Activated CD8-positive, alpha-beta T cell treated with anti-CD3 and anti-CD28 coated beads, Interleukin-2, amount 10 ng/mL, durations not matched to agents 7 days and 5 days (primary cell): Measurements from ENCODE around the gene CSNK1D. TPM values are rescaled to one million over a fixed set of nuclear protein-coding genes. Genes with fewer than 3 reads are reported as not detected.
"Not testable (repeated sequence)": the region's sequence is repeated elsewhere in the genome, so short reads cannot be mapped to it uniquely, and the experiment has no call there.

Source experiments
- ATAC-seq: fragments of 150-1000 bp; cut with Tn5 transposase; one replicate; pipeline ENCODE4 v1.10.0; 2021; ENCODE audit warnings: moderate library complexity
- CTCF ChIA-PET: fragments of 350-600 bp; sonication (Branson Sonifier 250); formaldehyde crosslinking; loops from one replicate; lab custom pipeline; 2021; ENCODE audit warnings: antibody characterized with exemption; lab: Charles Lee
- POLR2A ChIA-PET: fragments of 350-600 bp; sonication (Branson Sonifier 250); formaldehyde crosslinking; loops from one replicate; lab custom pipeline; 2021; ENCODE audit warnings: antibody characterized with exemption; lab: Charles Lee
- DNase-seq: peaks from one replicate; pipeline ENCODE4 v3.0.0-alpha.2; 2020
- H3K27ac Mint-ChIP-seq: one replicate; pipeline ENCODE4 v1.8.0; 2021; ENCODE audit warnings: mild to moderate bottlenecking, mixed read lengths
- H3K27me3 Mint-ChIP-seq: one replicate; pipeline ENCODE4 v1.8.0; 2021; ENCODE audit warnings: low read depth, mixed read lengths
- H3K36me3 Mint-ChIP-seq: one replicate; pipeline ENCODE4 v1.8.0; 2021; ENCODE audit warnings: low read depth, mixed read lengths
- H3K4me1 Mint-ChIP-seq: one replicate; pipeline ENCODE4 v1.8.0; 2021; ENCODE audit warnings: low read depth, mixed read lengths
- H3K4me3 Mint-ChIP-seq: one replicate; pipeline ENCODE4 v1.8.0; 2021; ENCODE audit warnings: mild to moderate bottlenecking, mixed read lengths
- H3K9me3 Mint-ChIP-seq: one replicate; pipeline ENCODE4 v1.8.0; 2022; ENCODE audit warnings: mixed read lengths; ENCODE audit not compliant: insufficient read depth
- total RNA-seq, 2 experiments: library from RNA; stranded (reverse); gene quantifications; one replicate each; pipeline ENCODE4 v1.2.3, GENCODE V29; 2021

Gene CSNK1D
- total RNA-seq, 2 experiments from 2014 or later = 99.5 to 111 TPM

GRCh38 chr17:82256242-82256885, 17.1 kb downstream of the CSNK1D start:
- H3K27ac Mint-ChIP-seq = no peak overlapping the region
- ATAC-seq = no peak
- CTCF ChIA-PET = interaction anchor here (1.4 to 1.6 kb wide), 2 partner anchors 20 to 65 kb away, joined by 3 to 4 read pairs; no protein-coding TSS in a partner anchor

DNA sequence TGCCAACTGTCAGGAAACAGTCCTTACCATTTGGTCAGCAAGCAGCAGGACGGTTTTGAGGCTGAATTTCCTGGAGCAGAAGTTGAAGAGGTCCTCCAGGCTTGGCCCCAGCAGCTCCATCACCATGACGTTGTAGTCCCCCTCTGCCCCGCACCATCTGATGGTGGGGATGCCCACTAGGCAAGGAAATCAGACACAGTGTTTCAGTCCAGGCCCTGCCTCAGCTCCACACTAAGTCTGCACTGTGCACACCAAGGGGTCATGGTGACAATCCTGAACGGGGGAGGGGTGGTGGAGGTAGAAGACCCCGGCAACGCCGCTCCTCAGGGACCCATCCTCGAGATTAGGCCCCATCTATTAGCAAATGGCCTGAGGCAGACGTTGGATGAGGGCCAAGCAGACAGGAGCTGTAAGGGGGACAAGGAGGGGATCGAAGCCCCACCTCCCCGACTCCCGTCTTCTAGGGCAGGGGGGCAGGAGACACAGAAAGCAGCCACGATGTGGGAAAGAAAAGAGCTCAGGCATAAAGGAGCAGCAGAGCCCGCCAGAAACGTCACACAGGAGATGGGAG, 18.0 kb downstream of the CSNK1D start:
- no peak overlapping the region for H3K4me3 Mint-ChIP-seq
- DNase-seq (no peak), ATAC-seq (no peak)
- H3K27ac Mint-ChIP-seq = no peak overlapping the region
- no peaks in the 10 kb centered on the region for H3K9me3 Mint-ChIP-seq
- peaks cover 73% of the 10 kb centered on the region for H3K36me3 Mint-ChIP-seq
- H3K4me1 Mint-ChIP-seq = peaks cover 10% of the 10 kb centered on the region
- H3K27me3 Mint-ChIP-seq = no peaks in the 10 kb centered on the region
- ChIA-PET CTCF (interaction anchor here (1.1 to 1.4 kb wide), 2 partner anchors 15 to 20 kb away, joined by 3 read pairs; no protein-coding TSS in a partner anchor), POLR2A (interaction anchor here (2.2 kb wide), 1 partner anchor 11 kb away, joined by 8 read pairs; no protein-coding TSS in a partner anchor)

More at GRCh38 chr17:82256242-82256885, 17.1 kb downstream of the CSNK1D start:
- Mint-ChIP-seq H3K4me3 (no peak overlapping the region), H3K27me3 (no peaks in the 10 kb centered on the region), H3K4me1 (peaks cover 10% of the 10 kb centered on the region), H3K36me3 (peaks cover 73% of the 10 kb centered on the region), H3K9me3 (no peaks in the 10 kb centered on the region)
- DNase-seq = no peak
- POLR2A ChIA-PET = interaction anchor here (2.2 kb wide), 1 partner anchor 10 kb away, joined by 8 read pairs; no protein-coding TSS in a partner anchor

DNA sequence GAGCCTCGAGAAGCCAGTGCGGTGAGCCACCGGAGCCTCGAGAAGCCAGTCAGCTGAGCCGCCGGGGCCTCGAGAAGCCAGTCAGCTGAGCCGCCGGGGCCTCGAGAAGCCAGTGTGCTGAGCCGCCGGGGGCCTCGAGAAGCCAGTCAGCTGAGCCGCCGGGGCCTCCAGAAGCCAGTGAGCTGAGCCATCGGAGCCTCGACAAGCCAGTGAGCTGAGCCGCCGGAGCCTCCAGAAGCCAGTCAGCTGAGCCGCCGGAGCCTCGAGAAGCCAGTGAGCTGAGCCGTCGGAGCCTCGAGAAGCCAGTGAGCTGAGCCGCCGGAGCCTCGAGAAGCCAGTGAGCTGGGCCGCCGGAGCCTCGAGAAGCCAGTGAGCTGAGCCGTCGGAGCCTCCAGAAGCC, 18.8 kb downstream of the CSNK1D start:
- H3K9me3 Mint-ChIP-seq, H3K4me3 Mint-ChIP-seq, ATAC-seq, DNase-seq, H3K27ac Mint-ChIP-seq, H3K27me3 Mint-ChIP-seq: not testable (repeated sequence)
- POLR2A ChIA-PET = interaction anchor here (2.2 kb wide), 1 partner anchor 11 kb away, joined by 8 read pairs; no protein-coding TSS in a partner anchor
- H3K36me3 Mint-ChIP-seq = peaks cover 66% of the 10 kb centered on the region
- CTCF ChIA-PET = interaction anchor here (1.1 to 1.4 kb wide), 2 partner anchors 14 to 19 kb away, joined by 3 read pairs; no protein-coding TSS in a partner anchor
- peaks cover 10% of the 10 kb centered on the region for H3K4me1 Mint-ChIP-seq

DNA sequence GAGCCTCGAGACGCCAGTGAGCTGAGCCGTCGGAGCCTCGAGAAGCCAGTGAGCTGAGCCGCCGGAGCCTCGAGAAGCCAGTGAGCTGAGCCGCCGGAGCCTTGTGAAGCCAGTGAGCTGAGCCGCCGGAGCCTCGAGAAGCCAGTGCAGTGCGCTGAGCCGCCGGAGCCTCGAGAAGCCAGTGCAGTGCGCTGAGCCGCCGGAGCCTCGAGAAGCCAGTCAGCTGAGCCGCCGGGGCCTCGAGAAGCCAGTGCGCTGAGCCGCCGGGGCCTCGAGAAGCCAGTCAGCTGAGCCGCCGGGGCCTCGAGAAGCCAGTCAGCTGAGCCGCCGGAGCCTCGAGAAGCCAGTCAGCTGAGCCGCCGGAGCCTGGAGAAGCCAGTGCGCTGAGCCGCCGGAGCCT, 19.4 kb downstream of the CSNK1D start:
- Mint-ChIP-seq H3K36me3 (peaks cover 68% of the 10 kb centered on the region), H3K4me1 (peaks cover 10% of the 10 kb centered on the region)
- H3K27me3 Mint-ChIP-seq, ATAC-seq, H3K27ac Mint-ChIP-seq, CTCF ChIA-PET, DNase-seq, H3K4me3 Mint-ChIP-seq, H3K9me3 Mint-ChIP-seq: not testable (repeated sequence)
- POLR2A ChIA-PET = interaction anchor here (0.6 kb wide), 1 partner anchor 70 kb away, joined by 5 read pairs; no protein-coding TSS in a partner anchor

GRCh38 chr17:82253179-82253544, 20.3 kb downstream of the CSNK1D start:
- no peaks in the 10 kb centered on the region for H3K27me3 Mint-ChIP-seq
- ChIA-PET POLR2A (no interaction called here), CTCF (no interaction called here)
- H3K27ac Mint-ChIP-seq = no peak overlapping the region
- DNase-seq (no peak), ATAC-seq (no peak)
- peaks cover 69% of the 10 kb centered on the region for H3K36me3 Mint-ChIP-seq
- H3K9me3 Mint-ChIP-seq = no peaks in the 10 kb centered on the region
- H3K4me3 Mint-ChIP-seq = no peak overlapping the region
- peaks cover 10% of the 10 kb centered on the region for H3K4me1 Mint-ChIP-seq

GRCh38 chr17:82252511-82253178, 20.9 kb downstream of the CSNK1D start:
- H3K27ac Mint-ChIP-seq = peak overlapping the region; percentile 25
- CTCF ChIA-PET = no interaction called here
- ATAC-seq (no peak), DNase-seq (no peak)
- H3K9me3 Mint-ChIP-seq = no peaks in the 10 kb centered on the region
- H3K27me3 Mint-ChIP-seq = no peaks in the 10 kb centered on the region
- POLR2A ChIA-PET = no interaction called here
- H3K4me1 Mint-ChIP-seq = peaks cover 13% of the 10 kb centered on the region
- peaks cover 72% of the 10 kb centered on the region for H3K36me3 Mint-ChIP-seq
- H3K4me3 Mint-ChIP-seq = no peak overlapping the region

GRCh38 chr17:82250868-82251500, 22.5 kb downstream of the CSNK1D start:
- H3K36me3 Mint-ChIP-seq = peaks cover 72% of the 10 kb centered on the region
- DNase-seq (no peak), ATAC-seq (no peak)
- H3K4me3 Mint-ChIP-seq = no peak overlapping the region
- no peaks in the 10 kb centered on the region for H3K9me3 Mint-ChIP-seq
- CTCF ChIA-PET = interaction anchor here (1.5 kb wide), 1 partner anchor 15 kb away, joined by 5 read pairs; no protein-coding TSS in a partner anchor
- H3K4me1 Mint-ChIP-seq = peaks cover 15% of the 10 kb centered on the region
- H3K27ac Mint-ChIP-seq = peak overlapping the region; percentile 57
- H3K27me3 Mint-ChIP-seq = no peaks in the 10 kb centered on the region
- POLR2A ChIA-PET = no interaction called here

- H3K27ac Mint-ChIP-seq = peak overlapping the region; percentile 55
- POLR2A ChIA-PET = interaction anchor here (0.7 kb wide), 1 partner anchor 19 kb away, joined by 3 read pairs; no protein-coding TSS in a partner anchor
These were observed 23.5 kb downstream of the CSNK1D start for GRCh38 chr17:82249896-82250581.

GRCh38 chr17:82248815-82249674, 24.5 kb downstream of the CSNK1D start:
- DNase-seq = no peak
- Mint-ChIP-seq H3K9me3 (no peaks in the 10 kb centered on the region), H3K27me3 (no peaks in the 10 kb centered on the region), H3K27ac (peak overlapping the region; percentile 52), H3K36me3 (peaks cover 80% of the 10 kb centered on the region), H3K4me1 (peaks cover 13% of the 10 kb centered on the region), H3K4me3 (no peak overlapping the region)
- ATAC-seq = no peak
- POLR2A ChIA-PET = no interaction called here
- CTCF ChIA-PET = interaction anchor here (1.5 kb wide), 1 partner anchor 13 kb away, joined by 5 read pairs; no protein-coding TSS in a partner anchor

More at GRCh38 chr17:82249896-82250581, 23.5 kb downstream of the CSNK1D start:
- Mint-ChIP-seq H3K36me3 (peaks cover 71% of the 10 kb centered on the region), H3K4me3 (no peak overlapping the region), H3K4me1 (peaks cover 13% of the 10 kb centered on the region), H3K27me3 (no peaks in the 10 kb centered on the region), H3K9me3 (no peaks in the 10 kb centered on the region)
- no peak for DNase-seq
- ATAC-seq = no peak
- CTCF ChIA-PET = interaction anchor here (1.5 kb wide), 1 partner anchor 14 kb away, joined by 5 read pairs; no protein-coding TSS in a partner anchor

DNA sequence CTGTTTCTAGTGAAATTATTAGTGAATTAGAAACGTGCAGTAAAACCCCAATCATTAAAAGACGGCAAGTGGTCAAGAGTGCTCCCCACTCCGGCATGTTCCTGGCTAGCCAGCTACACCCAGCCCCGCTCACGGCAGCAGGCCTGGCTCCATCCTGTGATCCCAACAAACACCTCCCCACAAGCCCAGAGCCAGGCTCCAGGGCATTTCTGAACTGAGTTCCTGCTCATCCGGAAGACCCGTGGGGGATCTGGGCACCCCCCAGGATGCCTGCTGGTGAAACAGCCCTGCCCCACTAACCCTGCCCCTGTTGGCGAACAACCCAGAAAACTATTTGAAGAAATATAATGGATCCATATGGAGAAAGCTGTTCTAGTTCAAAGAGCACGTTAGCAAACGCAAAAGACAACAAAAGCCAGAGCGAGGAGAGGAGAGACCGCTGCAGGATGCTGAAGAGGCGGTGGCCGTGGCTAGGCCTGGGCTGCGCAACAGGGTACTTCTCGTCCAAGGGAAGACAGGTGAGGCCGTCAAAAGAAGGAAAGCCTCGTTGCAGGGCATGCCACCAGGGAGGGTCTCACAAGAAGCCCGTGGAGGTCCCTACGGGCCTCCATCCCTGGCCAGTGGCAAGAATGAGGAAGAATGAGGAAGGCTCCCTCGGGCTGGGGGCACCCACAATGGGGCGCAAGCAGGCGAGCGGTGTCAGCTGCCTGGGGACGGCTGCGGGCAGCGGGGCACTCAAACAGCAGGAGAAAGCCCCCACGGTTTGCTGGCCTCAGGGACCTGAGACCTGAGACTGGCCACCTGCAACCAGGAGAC, 25.4 kb downstream of the CSNK1D start:
- no peaks in the 10 kb centered on the region for H3K27me3 Mint-ChIP-seq
- POLR2A ChIA-PET = no interaction called here
- H3K36me3 Mint-ChIP-seq = peaks cover 85% of the 10 kb centered on the region
- CTCF ChIA-PET = no interaction called here
- H3K9me3 Mint-ChIP-seq = no peaks in the 10 kb centered on the region
- peaks cover 13% of the 10 kb centered on the region for H3K4me1 Mint-ChIP-seq
- no peak for ATAC-seq
- DNase-seq = no peak
- no peak overlapping the region for H3K4me3 Mint-ChIP-seq
- peak overlapping the region; percentile 46 for H3K27ac Mint-ChIP-seq
